GM21381 (cell line): ENCODE results near the gene PEX11G.
"Not testable (repeated sequence)": the region's sequence is repeated elsewhere in the genome, so short reads cannot be mapped to it uniquely, and the experiment has no call there.

Source experiments
- ATAC-seq: cut with Tn5 transposase; IDR thresholded peaks from one replicate; pipeline ENCODE4 v1.9.1; 2021; ENCODE audit warnings: mild to moderate bottlenecking, moderate library complexity; ENCODE audit not compliant: unreplicated experiment

PEX11G gene

GRCh38 chr19:7441468-7442146 lies 47.2 kb downstream of the PEX11G start:
- no peak for ATAC-seq

DNA sequence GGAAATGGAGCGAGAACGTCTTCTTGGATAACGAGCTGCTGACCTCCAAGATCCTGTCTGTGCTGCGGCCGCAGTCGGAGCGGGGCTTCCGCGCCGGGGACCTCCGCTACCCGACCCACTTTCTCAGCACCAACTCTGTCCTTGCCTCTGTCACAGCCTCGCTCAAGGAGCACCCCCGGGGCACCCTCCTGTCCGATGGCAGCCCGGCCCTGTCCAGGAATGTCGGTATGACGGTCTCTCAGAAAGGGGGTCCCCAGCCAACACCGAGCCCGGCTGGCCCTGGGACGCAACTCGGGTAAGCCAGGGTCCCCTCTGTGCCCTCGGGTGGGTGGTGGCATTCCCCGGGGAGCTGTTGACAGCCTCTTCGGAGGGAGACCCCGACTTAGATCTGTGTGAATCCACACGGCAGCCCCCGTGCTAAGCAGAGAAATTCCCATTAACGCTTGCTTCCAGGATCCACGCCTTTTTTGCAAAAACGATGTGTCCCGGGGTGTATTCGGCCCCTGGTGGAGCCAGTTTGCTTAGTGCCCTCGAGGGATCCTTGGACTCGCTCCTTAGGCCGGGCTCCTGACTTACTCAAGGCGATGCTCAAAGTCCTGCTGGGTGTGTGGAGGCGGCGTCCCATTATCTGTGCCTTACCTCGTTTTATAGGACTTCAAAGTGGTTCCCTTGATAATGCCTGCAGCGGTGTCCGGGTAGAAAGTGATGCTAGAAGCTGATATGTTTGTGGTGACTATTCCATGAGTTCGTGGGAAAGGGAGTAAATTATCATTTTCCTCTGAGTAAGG lies 48.5 kb downstream of the PEX11G start:
- ATAC-seq: no peak

- no peak for ATAC-seq
Measured at GRCh38 chr19:7435586-7435985, 53.2 kb downstream of the PEX11G start.

GRCh38 chr19:7434391-7434790 lies 54.4 kb downstream of the PEX11G start:
- ATAC-seq: no peak

DNA sequence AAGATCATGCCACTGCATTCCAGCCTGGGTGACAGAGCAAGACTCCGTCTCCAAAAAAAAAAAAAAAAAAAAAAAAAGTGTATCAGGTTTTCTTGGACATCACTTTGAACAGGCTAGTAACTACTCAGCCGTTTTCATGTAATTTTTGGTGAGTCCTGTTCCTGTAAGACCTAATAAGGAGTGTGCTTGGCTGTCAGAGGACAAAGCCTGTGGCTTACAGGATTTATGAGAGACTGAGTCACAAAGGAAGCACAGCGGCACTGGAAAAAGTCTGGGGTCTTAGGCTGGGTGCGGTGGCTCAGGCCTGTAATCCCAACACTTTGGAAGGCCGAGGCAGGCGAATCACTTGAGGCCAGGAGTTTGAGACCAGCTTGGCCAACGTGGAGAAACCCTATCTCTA lies 55.4 kb downstream of the PEX11G start:
- not testable (repeated sequence) for ATAC-seq

DNA sequence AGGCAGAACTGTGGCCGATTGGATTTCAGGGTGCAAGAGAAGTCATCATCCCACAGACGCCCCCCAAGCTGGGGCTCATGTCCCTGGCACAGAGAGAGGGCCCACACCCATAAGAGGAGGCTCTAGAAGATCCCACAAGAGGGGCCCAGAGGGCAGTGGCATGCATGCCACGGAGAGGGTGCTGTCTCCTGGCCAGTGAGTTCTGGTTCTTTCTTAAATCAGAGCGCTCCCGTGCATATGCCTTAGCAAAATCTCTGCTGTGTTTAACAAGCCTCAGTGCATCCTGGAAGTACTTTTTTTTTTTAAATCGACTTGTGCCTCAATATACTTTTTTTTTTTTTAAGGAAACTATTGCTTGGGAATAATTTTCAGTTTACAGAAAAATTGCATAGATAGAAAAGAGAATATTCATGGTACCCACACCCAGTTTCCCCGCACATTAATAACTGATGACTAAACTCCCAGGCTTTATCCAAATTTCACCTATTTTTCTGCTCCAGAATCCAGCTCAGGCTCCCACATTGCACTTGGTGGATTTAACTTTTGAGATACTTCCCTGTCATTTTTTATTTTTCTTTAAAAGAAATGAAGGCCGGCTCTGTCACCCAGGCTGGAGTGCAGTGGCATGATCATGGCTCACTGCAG lies 59.1 kb downstream of the PEX11G start:
- ATAC-seq: no peak

- ATAC-seq: no peak
Measured at GRCh38 chr19:7428651-7429113, 60.2 kb downstream of the PEX11G start.

- no peak for ATAC-seq
Measured at GRCh38 chr19:7427944-7428343, 60.9 kb downstream of the PEX11G start.

DNA sequence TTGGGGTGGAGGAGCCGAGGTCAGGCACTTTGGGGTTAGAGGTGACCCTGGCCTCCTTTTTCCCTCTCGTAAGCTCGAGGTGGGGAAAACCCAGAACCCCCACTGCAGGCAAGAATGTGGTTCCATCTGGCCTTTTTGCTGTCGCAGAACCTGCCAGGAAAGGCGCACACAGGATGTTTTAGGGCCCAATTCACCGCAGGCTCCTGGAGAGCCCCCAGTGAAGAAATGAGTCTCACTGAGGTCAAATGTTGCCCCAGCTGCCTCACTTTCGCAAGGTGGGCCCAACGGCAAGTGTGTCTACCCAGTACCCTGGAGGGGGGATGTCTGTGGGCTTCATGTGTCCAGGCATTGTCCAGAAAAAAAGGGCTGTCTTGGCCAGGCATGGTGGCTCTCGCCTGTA lies 61.8 kb downstream of the PEX11G start:
- ATAC-seq: no peak
